HepG2 (cell line): ENCODE measurements around the gene C17orf75. TPM values are rescaled to one million over a fixed set of nuclear protein-coding genes. Genes with fewer than 3 reads are reported as not detected.

Experiments
- CCDC6 ChIP-seq: sonication (generic); formaldehyde crosslinking; IDR thresholded peaks from 2 replicates; pipeline ENCODE4 v1.8.1; 2022; ENCODE audit warnings: mild to moderate bottlenecking, missing genetic modification reagents, moderate library complexity
- EEA1 ChIP-seq: sonication (generic); formaldehyde crosslinking; IDR thresholded peaks from 2 replicates; pipeline ENCODE4 v1.5.1; 2020; ENCODE audit warnings: mild to moderate bottlenecking, missing genetic modification reagents, borderline replicate concordance
- ERF ChIP-seq: IDR thresholded peaks from 2 replicates; pipeline ENCODE4 v1.6.1; 2018; ENCODE audit warnings: missing biosample characterization, missing genetic modification reagents
- ETV5 ChIP-seq: IDR thresholded peaks from 2 replicates; pipeline ENCODE4 v1.6.1; 2018; ENCODE audit warnings: missing biosample characterization, missing genetic modification reagents, inconsistent platforms, borderline replicate concordance
- HDAC2 ChIP-seq: sonication (generic); formaldehyde crosslinking; IDR thresholded peaks from 2 replicates; pipeline ENCODE4 v1.4.0; 2020; ENCODE audit warnings: missing genetic modification reagents
- KMT2B ChIP-seq: IDR thresholded peaks from 2 replicates; pipeline ENCODE4 v1.6.1; 2016; ENCODE audit warnings: missing genetic modification reagents, missing compliant biosample characterization
- NR3C1 ChIP-seq: sonication (generic); formaldehyde crosslinking; IDR thresholded peaks from 2 replicates; pipeline ENCODE4 v1.4.0; 2020; ENCODE audit warnings: missing genetic modification reagents
- RCOR2 ChIP-seq: IDR thresholded peaks from 2 replicates; pipeline ENCODE4 v1.6.1; 2016; ENCODE audit warnings: missing biosample characterization, missing genetic modification reagents
- SKI ChIP-seq: fragments of 450-650 bp; IDR thresholded peaks from one replicate; pipeline ENCODE4 v1.6.1; 2018; ENCODE audit warnings: mild to moderate bottlenecking; ENCODE audit not compliant: partially characterized antibody
- SOX5 ChIP-seq: IDR thresholded peaks from 2 replicates; pipeline ENCODE4 v1.6.1; 2016; ENCODE audit warnings: borderline replicate concordance
- SOX6 ChIP-seq, 2 experiments: fragments of 450-650 bp in 1 of 2; sonication (generic) in 1 of 2; formaldehyde crosslinking in 1 of 2; IDR thresholded peaks; 2 replicates each; pipeline versions ENCODE4 v1.4.0 to v1.6.1; 2017 to 2020; ENCODE audit warnings: antibody characterized with exemption in 1 of 2, mild to moderate bottlenecking in 1 of 2, missing genetic modification reagents in 1 of 2
- SUZ12 ChIP-seq: fragments of 150-350 bp; IDR thresholded peaks from 2 replicates; pipeline ENCODE4 v1.6.1; 2014; ENCODE audit warnings: low read depth, low read length
- U2AF2 ChIP-seq: fragments of 200-400 bp; formaldehyde crosslinking; IDR thresholded peaks from 2 replicates; pipeline ENCODE4 v1.6.1; 2017; ENCODE audit warnings: low read depth, mild to moderate bottlenecking, low read length
- ZNF143 ChIP-seq: sonication (generic); formaldehyde crosslinking; IDR thresholded peaks from 2 replicates; pipeline ENCODE4 v1.4.0; 2020; ENCODE audit warnings: missing genetic modification reagents
- ZNF224 ChIP-seq: sonication (generic); formaldehyde crosslinking; IDR thresholded peaks from 2 replicates; pipeline ENCODE4 v1.5.0; 2020; ENCODE audit warnings: mild to moderate bottlenecking, missing genetic modification reagents
- ZSCAN21 ChIP-seq: sonication (generic); formaldehyde crosslinking; IDR thresholded peaks from 2 replicates; pipeline ENCODE4 v1.8.0; 2022; ENCODE audit warnings: mild to moderate bottlenecking, missing genetic modification reagents, moderate library complexity, borderline replicate concordance
- ZSCAN22 ChIP-seq: sonication (generic); formaldehyde crosslinking; IDR thresholded peaks from 2 replicates; pipeline ENCODE4 v1.4.0; 2020; ENCODE audit warnings: mild to moderate bottlenecking, missing genetic modification reagents
- polyA plus RNA-seq, 8 experiments: library from polyadenylated mRNA; depleted of rRNA in 3 of 8; stranded (reverse) in 7 of 8; unstranded in 1 of 8; fragments of >200 nt; fragmentation: Illumina TruSeq in 4 of 8; extraction: Trizol in 4 of 8; gene quantifications; 2 replicates each; pipeline versions ENCODE4 v1.2.1 to v1.2.3, GENCODE V29; 2011 to 2016; ENCODE audit warnings: low read depth in 4 of 8, missing spikeins in 1 of 8, mixed read lengths in 1 of 8; ENCODE audit not compliant: insufficient read depth in 1 of 8
- total RNA-seq, 5 experiments: library from RNA; depleted of rRNA; stranded (reverse); fragments of >200 nt; fragmentation: Illumina TruSeq; extraction: Trizol; gene quantifications; 2 replicates each; pipeline ENCODE4 v1.2.3, GENCODE V29; 2016; ENCODE audit warnings: low read depth in 1 of 5
- TF ChIP-seq, protein P1 (sequence below): sonication (generic); formaldehyde crosslinking; IDR thresholded peaks from 2 replicates; pipeline ENCODE4 v1.4.0; 2020; ENCODE audit warnings: low read depth, missing genetic modification reagents
- TF ChIP-seq, protein P2 (sequence below): sonication (generic); formaldehyde crosslinking; IDR thresholded peaks from 2 replicates; pipeline ENCODE4 v1.4.0; 2020; ENCODE audit warnings: low read depth, mild to moderate bottlenecking, missing genetic modification reagents
- TF ChIP-seq, protein P3 (sequence below): sonication (generic); formaldehyde crosslinking; IDR thresholded peaks from 2 replicates; pipeline ENCODE4 v1.5.0; 2020; ENCODE audit warnings: missing genetic modification reagents
- TF ChIP-seq, protein P4 (sequence below): sonication (generic); formaldehyde crosslinking; IDR thresholded peaks from 2 replicates; pipeline ENCODE4 v1.4.0; 2020; ENCODE audit warnings: missing genetic modification reagents
- TF ChIP-seq, protein P5 (sequence below): sonication (generic); formaldehyde crosslinking; IDR thresholded peaks from 2 replicates; pipeline ENCODE4 v1.5.1; 2020; ENCODE audit warnings: mild to moderate bottlenecking, missing genetic modification reagents, borderline replicate concordance

The C17orf75 gene
- total and polyA plus RNA-seq, 2 of the 13 experiments (the other 11 are each of a cell fraction or from before 2014, with no cell fraction given): 16.2 to 33.0 TPM

DNA sequence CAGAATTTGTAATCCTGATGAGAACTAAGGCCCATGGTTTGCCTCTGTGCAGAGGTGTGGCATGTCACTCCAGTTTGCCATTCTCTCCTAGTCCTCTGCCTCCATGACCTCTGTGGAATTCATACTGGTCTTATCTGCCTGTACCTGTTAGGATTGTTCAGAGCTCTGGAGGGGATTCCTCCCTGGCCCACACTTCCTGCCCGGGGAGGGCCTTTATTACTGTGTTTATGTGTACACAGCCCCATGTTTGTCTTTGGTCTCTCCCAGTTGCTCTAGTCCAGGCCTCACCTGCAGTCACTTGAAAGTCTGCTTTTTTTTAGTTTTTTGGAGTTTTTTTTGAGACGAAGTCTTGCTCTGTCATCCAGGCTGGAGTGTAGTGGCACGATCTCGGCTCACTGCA is 39.9 kb downstream of the C17orf75 start (continued):
- TF ChIP-seq, protein P1, sequence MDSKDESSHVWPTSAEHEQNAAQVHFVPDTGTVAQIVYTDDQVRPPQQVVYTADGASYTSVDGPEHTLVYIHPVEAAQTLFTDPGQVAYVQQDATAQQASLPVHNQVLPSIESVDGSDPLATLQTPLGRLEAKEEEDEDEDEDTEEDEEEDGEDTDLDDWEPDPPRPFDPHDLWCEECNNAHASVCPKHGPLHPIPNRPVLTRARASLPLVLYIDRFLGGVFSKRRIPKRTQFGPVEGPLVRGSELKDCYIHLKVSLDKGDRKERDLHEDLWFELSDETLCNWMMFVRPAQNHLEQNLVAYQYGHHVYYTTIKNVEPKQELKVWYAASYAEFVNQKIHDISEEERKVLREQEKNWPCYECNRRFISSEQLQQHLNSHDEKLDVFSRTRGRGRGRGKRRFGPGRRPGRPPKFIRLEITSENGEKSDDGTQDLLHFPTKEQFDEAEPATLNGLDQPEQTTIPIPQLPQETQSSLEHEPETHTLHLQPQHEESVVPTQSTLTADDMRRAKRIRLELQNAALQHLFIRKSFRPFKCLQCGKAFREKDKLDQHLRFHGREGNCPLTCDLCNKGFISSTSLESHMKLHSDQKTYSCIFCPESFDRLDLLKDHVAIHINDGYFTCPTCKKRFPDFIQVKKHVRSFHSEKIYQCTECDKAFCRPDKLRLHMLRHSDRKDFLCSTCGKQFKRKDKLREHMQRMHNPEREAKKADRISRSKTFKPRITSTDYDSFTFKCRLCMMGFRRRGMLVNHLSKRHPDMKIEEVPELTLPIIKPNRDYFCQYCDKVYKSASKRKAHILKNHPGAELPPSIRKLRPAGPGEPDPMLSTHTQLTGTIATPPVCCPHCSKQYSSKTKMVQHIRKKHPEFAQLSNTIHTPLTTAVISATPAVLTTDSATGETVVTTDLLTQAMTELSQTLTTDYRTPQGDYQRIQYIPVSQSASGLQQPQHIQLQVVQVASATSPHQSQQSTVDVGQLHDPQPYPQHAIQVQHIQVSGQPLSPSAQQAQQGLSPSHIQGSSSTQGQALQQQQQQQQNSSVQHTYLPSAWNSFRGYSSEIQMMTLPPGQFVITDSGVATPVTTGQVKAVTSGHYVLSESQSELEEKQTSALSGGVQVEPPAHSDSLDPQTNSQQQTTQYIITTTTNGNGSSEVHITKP (CRISPR knock-in tag): peak; percentile 79; the same call in 1 of the 2 replicates
- TF ChIP-seq HDAC2 (0 out of 2 replicates have a peak, but pooled peaks have one; percentile 29), SKI (no peak), ERF (CRISPR knock-in tag) (peak; percentile 25; the same call in 1 of the 2 replicates), U2AF2 (no peak), KMT2B (CRISPR knock-in tag) (no peak), RCOR2 (CRISPR knock-in tag) (no peak), ZSCAN22 (no peak), ZSCAN21 (CRISPR knock-in tag) (no peak), ZNF224 (CRISPR knock-in tag) (no peak), SOX5 (CRISPR knock-in tag) (peak; percentile 51; the same call in 1 of the 2 replicates), NR3C1 (no peak), EEA1 (no peak), ZNF143 (no peak), ETV5 (CRISPR knock-in tag) (peak; percentile 77; the same call in 1 of the 2 replicates), CCDC6 (no peak), SUZ12 (no peak), SOX6 (IDR thresholded peaks at IDR 0.05) (no peak), SOX6 (CRISPR knock-in tag; IDR thresholded peaks at IDR 0.05) (peak; percentile 30; the same call in 1 of the 2 replicates)
- TF ChIP-seq, protein P2, sequence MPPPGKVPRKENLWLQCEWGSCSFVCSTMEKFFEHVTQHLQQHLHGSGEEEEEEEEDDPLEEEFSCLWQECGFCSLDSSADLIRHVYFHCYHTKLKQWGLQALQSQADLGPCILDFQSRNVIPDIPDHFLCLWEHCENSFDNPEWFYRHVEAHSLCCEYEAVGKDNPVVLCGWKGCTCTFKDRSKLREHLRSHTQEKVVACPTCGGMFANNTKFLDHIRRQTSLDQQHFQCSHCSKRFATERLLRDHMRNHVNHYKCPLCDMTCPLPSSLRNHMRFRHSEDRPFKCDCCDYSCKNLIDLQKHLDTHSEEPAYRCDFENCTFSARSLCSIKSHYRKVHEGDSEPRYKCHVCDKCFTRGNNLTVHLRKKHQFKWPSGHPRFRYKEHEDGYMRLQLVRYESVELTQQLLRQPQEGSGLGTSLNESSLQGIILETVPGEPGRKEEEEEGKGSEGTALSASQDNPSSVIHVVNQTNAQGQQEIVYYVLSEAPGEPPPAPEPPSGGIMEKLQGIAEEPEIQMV (CRISPR knock-in tag): no peak
- TF ChIP-seq, protein P3, sequence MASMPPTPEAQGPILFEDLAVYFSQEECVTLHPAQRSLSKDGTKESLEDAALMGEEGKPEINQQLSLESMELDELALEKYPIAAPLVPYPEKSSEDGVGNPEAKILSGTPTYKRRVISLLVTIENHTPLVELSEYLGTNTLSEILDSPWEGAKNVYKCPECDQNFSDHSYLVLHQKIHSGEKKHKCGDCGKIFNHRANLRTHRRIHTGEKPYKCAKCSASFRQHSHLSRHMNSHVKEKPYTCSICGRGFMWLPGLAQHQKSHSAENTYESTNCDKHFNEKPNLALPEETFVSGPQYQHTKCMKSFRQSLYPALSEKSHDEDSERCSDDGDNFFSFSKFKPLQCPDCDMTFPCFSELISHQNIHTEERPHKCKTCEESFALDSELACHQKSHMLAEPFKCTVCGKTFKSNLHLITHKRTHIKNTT (CRISPR knock-in tag): no peak
- TF ChIP-seq, protein P4, sequence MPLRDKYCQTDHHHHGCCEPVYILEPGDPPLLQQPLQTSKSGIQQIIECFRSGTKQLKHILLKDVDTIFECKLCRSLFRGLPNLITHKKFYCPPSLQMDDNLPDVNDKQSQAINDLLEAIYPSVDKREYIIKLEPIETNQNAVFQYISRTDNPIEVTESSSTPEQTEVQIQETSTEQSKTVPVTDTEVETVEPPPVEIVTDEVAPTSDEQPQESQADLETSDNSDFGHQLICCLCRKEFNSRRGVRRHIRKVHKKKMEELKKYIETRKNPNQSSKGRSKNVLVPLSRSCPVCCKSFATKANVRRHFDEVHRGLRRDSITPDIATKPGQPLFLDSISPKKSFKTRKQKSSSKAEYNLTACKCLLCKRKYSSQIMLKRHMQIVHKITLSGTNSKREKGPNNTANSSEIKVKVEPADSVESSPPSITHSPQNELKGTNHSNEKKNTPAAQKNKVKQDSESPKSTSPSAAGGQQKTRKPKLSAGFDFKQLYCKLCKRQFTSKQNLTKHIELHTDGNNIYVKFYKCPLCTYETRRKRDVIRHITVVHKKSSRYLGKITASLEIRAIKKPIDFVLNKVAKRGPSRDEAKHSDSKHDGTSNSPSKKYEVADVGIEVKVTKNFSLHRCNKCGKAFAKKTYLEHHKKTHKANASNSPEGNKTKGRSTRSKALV (CRISPR knock-in tag): no peak
- TF ChIP-seq, protein P5, sequence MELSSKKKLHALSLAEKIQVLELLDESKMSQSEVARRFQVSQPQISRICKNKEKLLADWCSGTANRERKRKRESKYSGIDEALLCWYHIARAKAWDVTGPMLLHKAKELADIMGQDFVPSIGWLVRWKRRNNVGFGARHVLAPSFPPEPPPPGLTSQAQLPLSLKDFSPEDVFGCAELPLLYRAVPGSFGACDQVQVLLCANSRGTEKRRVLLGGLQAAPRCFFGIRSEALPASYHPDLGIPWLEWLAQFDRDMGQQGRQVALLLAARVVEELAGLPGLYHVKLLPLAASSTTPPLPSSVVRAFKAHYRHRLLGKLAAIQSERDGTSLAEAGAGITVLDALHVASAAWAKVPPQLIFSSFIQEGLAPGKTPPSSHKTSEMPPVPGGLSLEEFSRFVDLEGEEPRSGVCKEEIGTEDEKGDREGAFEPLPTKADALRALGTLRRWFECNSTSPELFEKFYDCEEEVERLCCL (CRISPR knock-in tag): no peak
